ENCODE data around the gene ADGRE3. TPM values are rescaled to one million over a fixed set of nuclear protein-coding genes. Genes with fewer than 3 reads are reported as not detected.
"Not testable (repeated sequence)": the region's sequence is repeated elsewhere in the genome, so short reads cannot be mapped to it uniquely, and the experiment has no call there.

ADGRE3 gene
- total and polyA plus RNA-seq, 10 donors: 0.05 to 16.3 (median 2.4) TPM

DNA sequence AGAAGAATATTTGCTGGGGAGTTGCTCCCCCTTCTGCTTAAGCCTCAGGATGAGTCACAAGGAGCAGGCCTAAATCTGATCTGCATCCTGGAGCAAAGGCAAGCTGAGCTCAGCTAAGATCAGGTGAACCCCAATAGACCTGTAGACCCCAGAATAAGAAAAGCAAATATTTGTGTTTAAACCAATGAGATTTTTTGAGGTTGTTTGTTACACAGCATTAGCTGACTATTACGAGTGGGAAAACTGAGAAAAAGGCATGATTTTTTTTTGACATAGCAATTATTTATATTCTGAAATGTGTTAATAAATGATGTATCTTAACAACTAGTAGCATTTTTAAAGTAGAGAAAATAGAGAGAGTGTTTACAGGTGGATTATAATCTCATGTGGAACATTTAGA lies 45.1 kb downstream of the ADGRE3 start:
- Histone ChIP-seq H3K36me3 (peaks cover 0 to 66% (median 0%) of the 10 kb centered on the region in 6 donors), H3K4me1 (no peaks in the 10 kb centered on the region), H3K27ac (no peak overlapping the region), H3K4me3 (no peak overlapping the region), H3K9me3 (peaks cover 0 to 14% (median 6%) of the 10 kb centered on the region in 8 donors), H3K27me3 (replicated peaks in 1 of 7) (no peaks in the 10 kb centered on the region)
- TF ChIP-seq POLR2AphosphoS5 (IDR thresholded peaks at IDR 0.05) (no peak), POLR2A (IDR thresholded peaks at IDR 0.05) (no peak)
- TF ChIP-seq, protein P1, sequence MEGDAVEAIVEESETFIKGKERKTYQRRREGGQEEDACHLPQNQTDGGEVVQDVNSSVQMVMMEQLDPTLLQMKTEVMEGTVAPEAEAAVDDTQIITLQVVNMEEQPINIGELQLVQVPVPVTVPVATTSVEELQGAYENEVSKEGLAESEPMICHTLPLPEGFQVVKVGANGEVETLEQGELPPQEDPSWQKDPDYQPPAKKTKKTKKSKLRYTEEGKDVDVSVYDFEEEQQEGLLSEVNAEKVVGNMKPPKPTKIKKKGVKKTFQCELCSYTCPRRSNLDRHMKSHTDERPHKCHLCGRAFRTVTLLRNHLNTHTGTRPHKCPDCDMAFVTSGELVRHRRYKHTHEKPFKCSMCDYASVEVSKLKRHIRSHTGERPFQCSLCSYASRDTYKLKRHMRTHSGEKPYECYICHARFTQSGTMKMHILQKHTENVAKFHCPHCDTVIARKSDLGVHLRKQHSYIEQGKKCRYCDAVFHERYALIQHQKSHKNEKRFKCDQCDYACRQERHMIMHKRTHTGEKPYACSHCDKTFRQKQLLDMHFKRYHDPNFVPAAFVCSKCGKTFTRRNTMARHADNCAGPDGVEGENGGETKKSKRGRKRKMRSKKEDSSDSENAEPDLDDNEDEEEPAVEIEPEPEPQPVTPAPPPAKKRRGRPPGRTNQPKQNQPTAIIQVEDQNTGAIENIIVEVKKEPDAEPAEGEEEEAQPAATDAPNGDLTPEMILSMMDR (IDR thresholded peaks at IDR 0.05 in 8 of 11, conservative IDR thresholded peaks at IDR 0.05 in 3 of 11): no peak
- intact Hi-C loops (cut with DNase I; ENCODE audit: low total_unique reads): no loop called here
- DNase-seq: no peak
- 90 to 100% (median 91%) methylated on average over 1 of the region's 1 CpG for WGBS, 5 donors

DNA sequence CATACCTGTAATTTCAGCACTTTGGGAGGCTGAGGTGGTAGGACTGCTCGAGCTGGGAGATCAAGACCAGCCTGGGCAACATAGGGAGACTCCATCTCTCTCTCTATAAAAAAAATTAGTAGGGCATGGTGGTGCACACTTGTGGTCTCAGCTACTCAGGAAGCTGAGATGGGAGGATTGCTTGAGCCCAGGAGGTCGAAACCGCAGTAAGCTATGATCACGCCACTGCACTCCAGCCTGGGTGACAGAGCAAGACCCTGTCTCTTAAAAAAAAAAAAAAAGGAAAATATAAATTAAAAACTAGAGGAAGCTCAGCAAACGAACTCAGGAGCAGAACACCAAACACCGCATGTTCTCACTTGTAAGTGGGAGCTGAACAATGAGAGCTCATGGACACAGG lies 50.2 kb downstream of the ADGRE3 start:
- 75 to 87% (median 81%) methylated on average over 6 of the region's 6 CpGs for WGBS, 5 donors
- H3K27me3 ChIP-seq (replicated peaks in 1 of 7); intact Hi-C loops (cut with DNase I; ENCODE audit: low total_unique reads); DNase-seq; H3K27ac ChIP-seq; H3K4me3 ChIP-seq; H3K4me1 ChIP-seq: not testable (repeated sequence)
- peaks cover 1 to 16% (median 10%) of the 10 kb centered on the region in 8 donors for H3K9me3 ChIP-seq
- peaks cover 0 to 49% (median 0%) of the 10 kb centered on the region in 6 donors for H3K36me3 ChIP-seq

DNA sequence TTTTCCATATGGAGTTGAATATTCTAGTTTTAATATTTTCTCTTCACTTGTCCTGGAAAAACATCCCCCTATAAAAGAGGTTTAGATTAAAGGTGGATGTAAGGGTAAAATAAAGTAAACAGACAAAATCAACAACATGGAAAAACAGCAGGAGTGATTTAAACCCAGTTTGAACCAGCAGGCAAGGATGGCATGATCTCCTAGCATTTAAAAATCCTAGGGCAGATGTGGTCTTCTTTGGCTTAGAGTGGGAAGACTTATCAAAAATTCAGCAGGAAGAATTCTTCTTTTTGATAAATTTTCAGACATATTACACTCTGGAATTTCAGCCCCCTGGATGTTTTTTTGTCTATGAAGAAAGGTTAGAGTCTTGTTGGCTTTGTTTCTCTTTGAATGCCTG lies 55.2 kb downstream of the ADGRE3 start:
- peaks cover 6 to 22% (median 20%) of the 10 kb centered on the region in 8 donors for H3K9me3 ChIP-seq
- no peak overlapping the region for H3K27ac ChIP-seq
- no peak overlapping the region for H3K4me3 ChIP-seq
- intact Hi-C loops (cut with DNase I; ENCODE audit: low total_unique reads): no loop called here
- peaks cover 0 to 14% (median 0%) of the 10 kb centered on the region in 6 donors for H3K36me3 ChIP-seq
- TF ChIP-seq, protein P1 (IDR thresholded peaks at IDR 0.05 in 8 of 11, conservative IDR thresholded peaks at IDR 0.05 in 3 of 11): no peak
- TF ChIP-seq POLR2A (IDR thresholded peaks at IDR 0.05) (no peak), POLR2AphosphoS5 (IDR thresholded peaks at IDR 0.05) (no peak)
- DNase-seq: no peak
- H3K27me3 ChIP-seq (replicated peaks in 1 of 7): no peaks in the 10 kb centered on the region
- H3K4me1 ChIP-seq: peaks cover 0 to 35% (median 9%) of the 10 kb centered on the region in 6 donors

DNA sequence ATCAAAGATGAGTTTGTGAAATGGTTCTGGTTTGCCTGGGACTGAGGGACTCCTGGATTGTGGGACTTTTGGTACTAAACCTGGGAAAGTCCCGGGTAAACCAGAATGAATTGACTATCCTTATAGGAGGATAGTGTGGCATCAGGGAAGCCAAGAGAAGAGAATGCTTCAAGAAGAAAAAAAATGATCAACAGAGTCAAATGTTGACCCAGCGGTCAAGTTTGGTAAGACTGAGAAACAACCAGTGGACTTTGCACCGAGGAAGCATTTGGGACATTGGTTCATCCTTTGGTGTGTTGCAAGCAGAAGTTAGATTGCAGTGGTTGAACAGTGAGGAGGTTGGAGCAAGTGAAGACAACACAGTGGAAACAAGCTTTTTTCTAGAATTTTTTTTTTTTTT lies 58.2 kb downstream of the ADGRE3 start:
- peaks cover 6 to 22% (median 20%) of the 10 kb centered on the region in 8 donors for H3K9me3 ChIP-seq
- peaks cover 0 to 17% (median 0%) of the 10 kb centered on the region in 6 donors for H3K36me3 ChIP-seq
- peaks cover 0 to 65% (median 35%) of the 10 kb centered on the region in 6 donors for H3K4me1 ChIP-seq
- intact Hi-C loops (cut with DNase I; ENCODE audit: low total_unique reads): no loop called here
- peak overlapping the region in 7 of 8 donors; percentile 31 to 90 (median 82) for H3K27ac ChIP-seq
- no peak for TF ChIP-seq POLR2A (IDR thresholded peaks at IDR 0.05)
- TF ChIP-seq POLR2AphosphoS5 (IDR thresholded peaks at IDR 0.05): peak in 1 of 3 donors; percentile 37
- TF ChIP-seq, protein P1 (IDR thresholded peaks at IDR 0.05 in 8 of 11, conservative IDR thresholded peaks at IDR 0.05 in 3 of 11): peak in 1 of 11 experiments; percentile 29
- 60 to 82% (median 74%) methylated on average over 3 of the region's 3 CpGs for WGBS, 5 donors
- H3K27me3 ChIP-seq (replicated peaks in 1 of 7): no peaks in the 10 kb centered on the region
- no peak for DNase-seq
- H3K4me3 ChIP-seq: peak overlapping the region in 1 of 8 donors; percentile 7
